Right lobe of liver (tissue), 6 donors: ENCODE results near the gene PDIA2. TPM values are rescaled to one million over a fixed set of nuclear protein-coding genes. Genes with fewer than 3 reads are reported as not detected.

Experiments used
- ATAC-seq, 4 donors: fragments of 200-7000 bp; cut with Tn5 transposase; one replicate each; pipeline ENCODE4 v1.9.1; 2020; ENCODE audit warnings: mild to moderate bottlenecking in 4 of 4, moderate library complexity in 4 of 4
- DNase-seq, 3 donors: peaks; one replicate each; pipeline ENCODE4 v3.0.0-alpha.2; 2020
- H3K27ac ChIP-seq, 3 donors: fragments of 200-600 bp; one replicate each; pipeline ENCODE4 v1.8.0; 2022
- H3K27me3 ChIP-seq, 2 donors: fragments of 200-600 bp; one replicate each; pipeline ENCODE4 v1.8.0; 2022
- H3K36me3 ChIP-seq, 4 donors: fragments of 200-600 bp; sonication (generic) in 1 of 4; one replicate each; pipeline versions ENCODE4 v1.5.1 to v1.8.0; 2017 to 2022; ENCODE audit warnings: control low read depth in 1 of 4
- H3K4me1 ChIP-seq, 4 donors: fragments of 200-600 bp; sonication (generic) in 1 of 4; one replicate each; pipeline versions ENCODE4 v1.5.1 to v1.8.0; 2017 to 2022; ENCODE audit warnings: control low read depth in 1 of 4
- H3K4me3 ChIP-seq, 3 donors: fragments of 200-600 bp; one replicate each; pipeline ENCODE4 v1.8.0; 2022
- H3K9me3 ChIP-seq, 4 donors: fragments of 200-600 bp; sonication (generic) in 1 of 4; one replicate each; pipeline versions ENCODE4 v1.5.1 to v1.8.0; 2017 to 2022; ENCODE audit warnings: control low read depth in 1 of 4
- POLR2A ChIP-seq: fragments of 450-650 bp; IDR thresholded peaks from one replicate; pipeline ENCODE4 v1.6.1; 2017; ENCODE audit warnings: antibody characterized with exemption, mild to moderate bottlenecking
- WGBS: methylation state at CpG from one replicate; pipeline ENCODE4 v1.1.6; 2018; ENCODE audit warnings: low coverage, low lambda C conversion rate; ENCODE audit not compliant: insufficient coverage; ENCODE audit errors: missing lambda C conversion rate; 5-methylcytosine and 5-hydroxymethylcytosine counted together
- intact Hi-C, 2 donors: fragments of 100-400 bp; cut with DNase I; formaldehyde crosslinking; loops; one replicate each; pipeline versions ENCODE4 v1.11.2 to v1.14.1; 2022
- total RNA-seq, 6 experiments: library from RNA; depleted of rRNA in 2 of 6; stranded (reverse); fragments of >200 nt in 2 of 6; fragmentation: NEBNext Ultra II Directional in 3 of 6; extraction: Animal tissue kit (Norgen Biotek cat#: 25700) in 3 of 6; gene quantifications; one replicate each; pipeline versions ENCODE4 v1.1.0 to v1.2.4, GENCODE V29; 2016 to 2023
- TF ChIP-seq, protein P1 (sequence below), 4 donors: fragments of 200-600 bp in 3 of 4; fragments of 450-650 bp in 1 of 4; IDR thresholded peaks; one replicate each; pipeline versions ENCODE4 v1.5.1 to v1.8.0; 2016 to 2022; ENCODE audit warnings: antibody characterized with exemption in 4 of 4, mild to moderate bottlenecking in 2 of 4
- donor health status: DM: no; HTN: yes; CAD: no.
- donor health status: DM: no; HTN: no; CAD: no.
- donor health status: DM: no; HTN: no; CAD: no.
- donor health status: DM: no; HTN: yes; CAD: no.
- donor health status: DM: no; HTN: yes; CAD: no.

Gene PDIA2
- total RNA-seq, 6 experiments from 2014 or later: not detected

DNA sequence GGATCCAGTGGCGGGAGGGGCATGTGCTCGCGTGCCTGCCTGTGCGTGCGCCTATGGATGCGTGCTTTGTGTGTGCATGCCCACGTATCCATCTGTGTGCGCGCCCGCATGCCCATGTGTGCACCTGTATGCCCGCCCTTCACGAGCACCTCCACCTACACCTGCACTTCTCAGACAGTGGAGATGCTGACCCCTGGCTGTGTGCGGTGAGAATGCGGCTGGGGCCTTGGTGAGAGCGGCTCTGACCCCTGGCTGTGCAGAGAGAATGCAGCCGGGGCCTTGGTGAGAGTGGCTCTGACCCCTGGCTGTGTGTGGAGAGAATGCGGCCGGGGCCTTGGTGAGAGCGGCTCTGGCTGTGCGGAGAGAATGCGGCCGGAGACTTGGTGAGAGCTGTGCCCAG lies 35.7 kb downstream of the PDIA2 start:
- H3K9me3 ChIP-seq: no peaks in the 10 kb centered on the region

DNA sequence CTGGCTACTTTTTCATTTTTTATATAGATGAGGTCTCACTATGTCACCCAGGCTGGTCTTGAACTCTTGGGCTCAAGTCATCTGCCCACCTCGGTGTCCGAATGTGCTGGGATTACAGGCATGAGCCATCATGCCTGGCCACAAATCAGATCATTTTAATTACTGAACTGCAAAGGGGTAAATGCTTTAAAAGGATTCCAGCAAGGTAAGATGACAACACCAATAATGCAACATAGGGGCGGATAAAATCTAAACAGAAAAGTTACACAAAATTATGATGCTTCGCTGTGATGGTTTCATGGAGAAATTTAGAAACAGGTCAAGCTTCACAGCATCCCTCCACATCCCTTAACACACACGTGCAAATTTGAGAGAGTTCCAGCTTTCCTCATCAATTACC lies 37.2 kb downstream of the PDIA2 start:
- Histone ChIP-seq H3K27ac (no peak overlapping the region), H3K36me3 (no peaks in the 10 kb centered on the region), H3K4me3 (no peak overlapping the region), H3K9me3 (no peaks in the 10 kb centered on the region), H3K4me1 (no peaks in the 10 kb centered on the region), H3K27me3 (no peaks in the 10 kb centered on the region)
- no peak for TF ChIP-seq POLR2A
- TF ChIP-seq, protein P1, sequence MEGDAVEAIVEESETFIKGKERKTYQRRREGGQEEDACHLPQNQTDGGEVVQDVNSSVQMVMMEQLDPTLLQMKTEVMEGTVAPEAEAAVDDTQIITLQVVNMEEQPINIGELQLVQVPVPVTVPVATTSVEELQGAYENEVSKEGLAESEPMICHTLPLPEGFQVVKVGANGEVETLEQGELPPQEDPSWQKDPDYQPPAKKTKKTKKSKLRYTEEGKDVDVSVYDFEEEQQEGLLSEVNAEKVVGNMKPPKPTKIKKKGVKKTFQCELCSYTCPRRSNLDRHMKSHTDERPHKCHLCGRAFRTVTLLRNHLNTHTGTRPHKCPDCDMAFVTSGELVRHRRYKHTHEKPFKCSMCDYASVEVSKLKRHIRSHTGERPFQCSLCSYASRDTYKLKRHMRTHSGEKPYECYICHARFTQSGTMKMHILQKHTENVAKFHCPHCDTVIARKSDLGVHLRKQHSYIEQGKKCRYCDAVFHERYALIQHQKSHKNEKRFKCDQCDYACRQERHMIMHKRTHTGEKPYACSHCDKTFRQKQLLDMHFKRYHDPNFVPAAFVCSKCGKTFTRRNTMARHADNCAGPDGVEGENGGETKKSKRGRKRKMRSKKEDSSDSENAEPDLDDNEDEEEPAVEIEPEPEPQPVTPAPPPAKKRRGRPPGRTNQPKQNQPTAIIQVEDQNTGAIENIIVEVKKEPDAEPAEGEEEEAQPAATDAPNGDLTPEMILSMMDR (IDR thresholded peaks at IDR 0.05): no peak
- intact Hi-C loops: no loop called here
- 88% methylated on average over 5 of the region's 5 CpGs for WGBS
- ATAC-seq (no peak), DNase-seq (no peak)

More for the DNA sequence above, 35.7 kb downstream of the PDIA2 start:
- Histone ChIP-seq H3K4me1 (no peaks in the 10 kb centered on the region), H3K27me3 (no peaks in the 10 kb centered on the region), H3K27ac (no peak overlapping the region), H3K4me3 (no peak overlapping the region), H3K36me3 (peaks cover 0 to 8% (median 0%) of the 10 kb centered on the region in 4 donors)
- intact Hi-C loops: no loop called here
- peak in 2 of 4 donors; percentile 18 to 26 for ATAC-seq
- no peak for DNase-seq
- TF ChIP-seq POLR2A: no peak
- TF ChIP-seq, protein P1 (IDR thresholded peaks at IDR 0.05): peak in 1 of 4 donors; percentile 4
- WGBS: 52% methylated on average over 5 of the region's 22 CpGs

DNA sequence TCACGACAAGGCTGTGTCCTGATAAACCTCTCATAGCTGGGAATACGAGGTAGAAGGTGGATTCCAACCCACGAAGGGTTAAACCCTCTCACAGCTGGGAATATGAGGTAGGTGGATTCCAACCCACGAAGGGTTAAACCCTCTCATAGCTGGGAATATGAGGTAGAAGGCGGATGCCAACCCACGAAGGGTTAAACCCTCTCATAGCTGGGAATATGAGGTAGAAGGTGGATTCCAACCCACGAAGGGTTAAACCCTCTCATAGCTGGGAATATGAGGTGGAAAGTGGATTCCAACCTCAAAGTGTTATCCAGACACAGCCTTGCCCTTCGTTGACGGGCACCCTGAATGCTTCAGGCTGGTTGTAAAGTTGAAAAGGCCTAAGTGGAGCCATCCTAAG lies 38.6 kb downstream of the PDIA2 start:
- no peak overlapping the region for H3K27ac ChIP-seq
- intact Hi-C loops: no loop called here
- DNase-seq: no peak

DNA sequence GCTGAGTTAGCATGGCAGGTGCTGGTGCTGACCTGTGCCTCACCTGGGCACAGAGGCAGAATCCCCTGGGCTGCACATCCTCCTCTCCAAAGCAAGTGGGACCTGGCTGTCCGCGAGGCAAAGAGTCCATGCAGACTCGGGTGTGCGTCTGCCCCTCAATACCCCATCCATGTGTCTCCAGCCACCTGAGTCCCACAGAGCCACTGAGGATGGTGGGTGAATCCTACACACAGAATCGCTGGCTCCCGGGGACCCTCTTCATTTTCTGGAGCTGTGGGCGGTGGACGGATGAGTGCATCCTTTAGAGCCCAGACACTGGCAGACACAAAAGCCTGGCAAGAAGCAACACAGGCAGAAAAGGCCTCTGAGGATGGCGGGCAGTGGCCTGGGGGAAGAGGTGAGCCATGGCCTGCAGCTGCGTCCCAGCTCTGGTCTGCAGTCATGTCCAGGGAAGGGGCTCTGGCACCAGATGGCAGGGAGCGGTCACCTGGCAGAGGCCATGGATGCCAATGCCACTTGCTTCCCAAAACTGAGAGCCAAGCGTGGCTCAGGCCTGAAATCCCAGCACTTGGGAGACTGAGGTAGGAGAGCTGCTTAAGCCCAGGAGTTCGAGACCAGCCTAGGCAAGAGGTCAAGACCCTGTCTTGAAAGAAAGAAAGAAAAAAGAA lies 39.6 kb downstream of the PDIA2 start:
- H3K9me3 ChIP-seq: no peaks in the 10 kb centered on the region

More for the DNA sequence above, 38.6 kb downstream of the PDIA2 start:
- Histone ChIP-seq H3K36me3 (no peaks in the 10 kb centered on the region), H3K4me3 (no peak overlapping the region), H3K9me3 (no peaks in the 10 kb centered on the region), H3K4me1 (peaks cover 0 to 1% (median 0%) of the 10 kb centered on the region in 4 donors), H3K27me3 (no peaks in the 10 kb centered on the region)
- no peak for ATAC-seq
- 70% methylated on average over 9 of the region's 9 CpGs for WGBS
- TF ChIP-seq, protein P1 (IDR thresholded peaks at IDR 0.05): no peak
- no peak for TF ChIP-seq POLR2A

More for the DNA sequence above, 39.6 kb downstream of the PDIA2 start:
- Histone ChIP-seq H3K27me3 (no peaks in the 10 kb centered on the region), H3K36me3 (no peaks in the 10 kb centered on the region), H3K4me3 (no peak overlapping the region), H3K4me1 (peaks cover 0 to 12% (median 4%) of the 10 kb centered on the region in 4 donors), H3K27ac (no peak overlapping the region)
- WGBS: 96% methylated on average over 7 of the region's 13 CpGs
- ATAC-seq (no peak), DNase-seq (no peak)
- TF ChIP-seq POLR2A: no peak
- TF ChIP-seq, protein P1 (IDR thresholded peaks at IDR 0.05): no peak
- intact Hi-C loops: no loop called here
